GM12878 (cell line): Measurements from ENCODE around the gene KCTD19. TPM values are rescaled to one million over a fixed set of nuclear protein-coding genes. Genes with fewer than 3 reads are reported as not detected.

Source experiments
- ATAC-seq: fragments of 200-7000 bp; cut with Tn5 transposase; 3 replicates; pipeline ENCODE4 v1.9.1; 2020; ENCODE audit warnings: mild to moderate bottlenecking, moderate library complexity
- BruUV-seq: library from RNA; stranded (reverse); fragments of 400-500 nt; replicated peaks from 2 replicates; lab custom pipeline; 2021; lab: Mats Ljungman, UMichigan
- CTCF ChIA-PET: fragments of 300-600 bp; sonication (Branson Sonifier 250); formaldehyde crosslinking; extraction: SDS; loops from one replicate; lab custom pipeline; 2021; ENCODE audit warnings: inconsistent platforms; lab: Yijun Ruan, JAX
- POLR2A ChIA-PET: fragments of 350-600 bp; formaldehyde crosslinking; extraction: SDS; loops from one replicate; lab custom pipeline; 2021; ENCODE audit warnings: inconsistent platforms; lab: Charles Lee
- RAD21 ChIA-PET: fragments of 300-600 bp; sonication (Branson Sonifier 250); formaldehyde crosslinking; loops from one replicate; lab custom pipeline; 2023; ENCODE audit warnings: antibody characterized with exemption; ENCODE audit not compliant: unreplicated experiment; lab: Charles Lee
- SMC1A ChIA-PET: fragments of 300-600 bp; sonication (Branson Sonifier 250); formaldehyde crosslinking; loops from one replicate; lab custom pipeline; 2023; ENCODE audit not compliant: unreplicated experiment, uncharacterized antibody; lab: Charles Lee
- DNase-seq: peaks from one replicate; pipeline ENCODE4 v3.0.0-alpha.2; 2011; ENCODE audit warnings: low read depth, low spot score
- FAIRE-seq: peaks from 3 replicates; lab custom pipeline; 2011; peaks lifted over from hg19 to GRCh38; lab: Jason Lieb, UNC
- H2AFZ ChIP-seq: 2 replicates; pipeline ENCODE4 v1.6.0; 2011; ENCODE audit warnings: low read depth, low read length, control low read depth; ENCODE audit not compliant: control insufficient read depth
- H3K27ac ChIP-seq: 2 replicates; pipeline ENCODE4 v1.5.1; 2011; ENCODE audit warnings: control low read depth; ENCODE audit not compliant: control insufficient read depth, insufficient read depth
- H3K27me3 ChIP-seq, 2 experiments: replicated peaks in 1 of 2; 2 replicates each; pipeline versions ENCODE4 v1.6.0 to v1.6.1; 2011; ENCODE audit warnings: low read length in 1 of 2; ENCODE audit not compliant: control insufficient read depth in 2 of 2, insufficient read depth in 2 of 2
- H3K36me3 ChIP-seq, 2 experiments: 2 replicates each; pipeline ENCODE4 v1.5.1; 2011; ENCODE audit warnings: low read length in 1 of 2; ENCODE audit not compliant: control insufficient read depth in 2 of 2, insufficient read depth in 2 of 2
- H3K4me1 ChIP-seq: 2 replicates; pipeline ENCODE4 v1.6.1; 2011; ENCODE audit warnings: mild to moderate bottlenecking, low read length, moderate library complexity, mixed read lengths; ENCODE audit not compliant: control insufficient read depth, insufficient read depth
- H3K4me2 ChIP-seq: 2 replicates; pipeline ENCODE4 v1.6.0; 2011; ENCODE audit warnings: control low read depth; ENCODE audit not compliant: control insufficient read depth, insufficient read depth
- H3K4me3 ChIP-seq: fragments of 200-600 bp; sonication (generic); 2 replicates; pipeline ENCODE4 v1.5.1; 2016
- H3K79me2 ChIP-seq: 2 replicates; pipeline ENCODE4 v1.6.0; 2011; ENCODE audit warnings: low read length; ENCODE audit not compliant: control insufficient read depth, insufficient read depth
- H3K9ac ChIP-seq: 2 replicates; pipeline ENCODE4 v1.8.0; 2011; ENCODE audit warnings: low read length, control low read depth, mixed read lengths; ENCODE audit not compliant: control insufficient read depth, insufficient read depth
- H3K9me3 ChIP-seq: replicated peaks from 3 replicates; pipeline ENCODE4 v1.5.1; 2011; ENCODE audit warnings: mild to moderate bottlenecking, low read length; ENCODE audit not compliant: control insufficient read depth, insufficient read depth
- H4K20me1 ChIP-seq: 2 replicates; pipeline ENCODE4 v1.6.0; 2011; ENCODE audit not compliant: control insufficient read depth, insufficient read depth
- ETV6 ChIP-seq, 2 experiments: fragments of 450-650 bp in 1 of 2; IDR thresholded peaks in 1 of 2; conservative IDR thresholded peaks in 1 of 2; 2 replicates each; pipeline ENCODE4 v1.6.1; 2014; ENCODE audit warnings: antibody characterized with exemption in 1 of 2, borderline replicate concordance in 1 of 2, low read depth in 1 of 2, mild to moderate bottlenecking in 1 of 2, moderate library complexity in 1 of 2
- IKZF1 ChIP-seq: fragments of 450-650 bp; conservative IDR thresholded peaks from 2 replicates; pipeline ENCODE4 v1.6.1; 2017; ENCODE audit warnings: antibody characterized with exemption, mild to moderate bottlenecking
- MEF2A ChIP-seq: IDR thresholded peaks from 2 replicates; pipeline ENCODE4 v1.6.1; 2011; ENCODE audit warnings: low read depth, mild to moderate bottlenecking, low read length, moderate library complexity; ENCODE audit not compliant: insufficient read depth
- NR2F1 ChIP-seq: fragments of 450-650 bp; conservative IDR thresholded peaks from 2 replicates; pipeline ENCODE4 v1.6.1; 2017; ENCODE audit warnings: mild to moderate bottlenecking
- TCF7 ChIP-seq: IDR thresholded peaks from 2 replicates; pipeline ENCODE4 v1.6.1; 2014; ENCODE audit warnings: antibody characterized with exemption, borderline replicate concordance
- WGBS: methylation state at CpG from one replicate; pipeline ENCODE4 v1.1.6; 2016; ENCODE audit warnings: low lambda C conversion rate; ENCODE audit not compliant: insufficient replicate concordance, insufficient coverage; ENCODE audit errors: missing lambda C conversion rate; 5-methylcytosine and 5-hydroxymethylcytosine counted together
- in situ Hi-C: fragments of 300-500 bp; cut with MboI; formaldehyde crosslinking; loops from 9 replicates; pipeline ENCODE4 v1.14.3; 2018; ENCODE audit warnings: mixed read lengths
- intact Hi-C: fragments of 100-400 bp; cut with micrococcal nuclease; formaldehyde crosslinking; loops from one replicate; pipeline ENCODE4 v1.14.2; 2022; ENCODE audit not compliant: unreplicated experiment
- polyA plus RNA-seq, 11 experiments: library from polyadenylated mRNA; depleted of rRNA in 4 of 11; unstranded in 6 of 11; stranded (reverse) in 5 of 11; fragments of >200 nt; fragmentation: Nextera tagmentation in 4 of 11; fragmentation: Illumina TruSeq in 1 of 11; extraction: Ambion mirVana in 4 of 11; extraction: Trizol in 1 of 11; gene quantifications; 1 replicate in 1 of 11; 2 replicates in 10 of 11; pipeline versions ENCODE4 v1.2.1 to v1.2.3, GENCODE V29; 2011 to 2016; ENCODE audit warnings: inconsistent platforms in 2 of 11, missing spikeins in 2 of 11, low read depth in 1 of 11
- total RNA-seq, 4 experiments: library from RNA; depleted of rRNA in 3 of 4; stranded (reverse); fragments of >200 nt in 3 of 4; fragmentation: Illumina TruSeq in 1 of 4; extraction: Trizol in 1 of 4; gene quantifications; 2 replicates each; pipeline versions ENCODE4 v1.2.1 to v1.2.3, GENCODE V29; 2013 to 2021
- TF ChIP-seq, protein P1 (sequence below): IDR thresholded peaks from 2 replicates; pipeline ENCODE4 v1.6.1; 2012; ENCODE audit warnings: low read depth, low read length, improper control_type of control experiment
- TF ChIP-seq, protein P2 (sequence below): IDR thresholded peaks from 2 replicates; pipeline ENCODE4 v1.6.1; 2012; ENCODE audit warnings: low read length, inconsistent platforms

The KCTD19 gene
- total and polyA plus RNA-seq, 10 of the 15 experiments (the other 5 are each of a cell fraction or from before 2014, with no cell fraction given): 1.6 to 8.9 (median 3.9) TPM

DNA sequence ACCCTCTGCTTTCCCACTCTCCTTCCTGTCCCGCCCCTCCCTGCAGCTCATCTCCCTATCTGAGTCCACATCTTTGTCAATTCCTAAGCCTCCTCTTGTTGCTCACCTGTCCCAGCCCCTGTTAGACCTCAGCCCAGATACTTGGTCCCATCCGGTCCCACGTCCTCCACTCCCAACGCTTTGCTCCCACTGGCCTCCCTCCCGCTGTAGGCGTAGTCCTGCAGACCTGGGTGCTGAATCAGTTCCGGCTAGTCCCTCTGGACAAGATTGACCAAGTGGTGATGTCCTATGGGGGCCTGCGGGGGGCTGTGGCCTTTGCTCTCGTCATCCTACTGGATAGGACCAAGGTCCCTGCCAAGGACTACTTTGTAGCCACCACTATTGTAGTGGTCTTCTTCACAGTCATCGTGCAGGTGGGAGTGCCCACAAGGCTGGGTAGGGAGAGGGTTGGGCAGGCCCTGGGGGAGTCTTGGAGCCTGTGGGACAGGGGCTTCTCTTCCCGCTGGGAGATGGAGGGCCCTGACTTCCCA lies 69.8 kb downstream of the KCTD19 start:
- ChIA-PET RAD21 (no interaction called here), SMC1A (no interaction called here), POLR2A (no interaction called here), CTCF (no interaction called here)
- Histone ChIP-seq H3K4me1 (no peaks in the 10 kb centered on the region), H3K27ac (no peak overlapping the region), H3K27me3 (no peaks in the 10 kb centered on the region), H4K20me1 (no peaks in the 10 kb centered on the region), H3K4me3 (no peak overlapping the region), H3K36me3 (no peaks in the 10 kb centered on the region; a peak in 1 of 4 replicates), H3K79me2 (no peaks in the 10 kb centered on the region), H3K9me3 (no peaks in the 10 kb centered on the region), H3K4me2 (no peak overlapping the region), H3K9ac (no peak overlapping the region), H2AFZ (no peak overlapping the region)
- BruUV-seq: no TSS peak
- no peak for TF ChIP-seq IKZF1
- TF ChIP-seq, protein P1, sequence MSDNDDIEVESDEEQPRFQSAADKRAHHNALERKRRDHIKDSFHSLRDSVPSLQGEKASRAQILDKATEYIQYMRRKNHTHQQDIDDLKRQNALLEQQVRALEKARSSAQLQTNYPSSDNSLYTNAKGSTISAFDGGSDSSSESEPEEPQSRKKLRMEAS: no peak
- TF ChIP-seq MEF2A: no peak
- no peak for TF ChIP-seq NR2F1
- no peak for TF ChIP-seq TCF7
- TF ChIP-seq, protein P2, sequence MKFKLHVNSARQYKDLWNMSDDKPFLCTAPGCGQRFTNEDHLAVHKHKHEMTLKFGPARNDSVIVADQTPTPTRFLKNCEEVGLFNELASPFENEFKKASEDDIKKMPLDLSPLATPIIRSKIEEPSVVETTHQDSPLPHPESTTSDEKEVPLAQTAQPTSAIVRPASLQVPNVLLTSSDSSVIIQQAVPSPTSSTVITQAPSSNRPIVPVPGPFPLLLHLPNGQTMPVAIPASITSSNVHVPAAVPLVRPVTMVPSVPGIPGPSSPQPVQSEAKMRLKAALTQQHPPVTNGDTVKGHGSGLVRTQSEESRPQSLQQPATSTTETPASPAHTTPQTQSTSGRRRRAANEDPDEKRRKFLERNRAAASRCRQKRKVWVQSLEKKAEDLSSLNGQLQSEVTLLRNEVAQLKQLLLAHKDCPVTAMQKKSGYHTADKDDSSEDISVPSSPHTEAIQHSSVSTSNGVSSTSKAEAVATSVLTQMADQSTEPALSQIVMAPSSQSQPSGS: no peak
- TF ChIP-seq ETV6 (conservative IDR thresholded peaks at IDR 0.05 in 1 of 2, IDR thresholded peaks at IDR 0.05 in 1 of 2; ENCODE audit: borderline replicate concordance in 1 of 2, low read depth in 1 of 2): no peak
- no peak for ATAC-seq
- intact Hi-C loops: no loop called here
- in situ Hi-C loops: no loop called here
- no peak for FAIRE-seq
- no peak for DNase-seq
- WGBS: 87% methylated on average over 10 of the region's 11 CpGs
